Epithelial cell of proximal tubule (primary cell): ENCODE results near the gene FAN1. TPM values are rescaled to one million over a fixed set of nuclear protein-coding genes. Genes with fewer than 3 reads are reported as not detected.
A peak's percentile ranks its signal among the peaks of the same experiment; 100 is the strongest.

ENCODE experiments used
- DNase-seq: peaks from one replicate; pipeline ENCODE4 v3.0.0-alpha.2; 2011; ENCODE audit warnings: low read depth
- H3K4me3 ChIP-seq: 2 replicates; pipeline ENCODE4 v1.5.1; 2011; ENCODE audit warnings: low read depth, mild to moderate bottlenecking, low read length
- total RNA-seq: library from RNA; depleted of rRNA; stranded (reverse); fragments of >200 nt; gene quantifications from 2 replicates; pipeline ENCODE4 v1.2.3, GENCODE V29; 2015
- TF ChIP-seq, protein P1 (sequence below): conservative IDR thresholded peaks from 2 replicates; pipeline ENCODE4 v1.5.1; 2012; ENCODE audit warnings: low read depth, mild to moderate bottlenecking, low read length

Gene FAN1
- total RNA-seq, 1 donor from 2014 or later, result 9.1 TPM

DNA sequence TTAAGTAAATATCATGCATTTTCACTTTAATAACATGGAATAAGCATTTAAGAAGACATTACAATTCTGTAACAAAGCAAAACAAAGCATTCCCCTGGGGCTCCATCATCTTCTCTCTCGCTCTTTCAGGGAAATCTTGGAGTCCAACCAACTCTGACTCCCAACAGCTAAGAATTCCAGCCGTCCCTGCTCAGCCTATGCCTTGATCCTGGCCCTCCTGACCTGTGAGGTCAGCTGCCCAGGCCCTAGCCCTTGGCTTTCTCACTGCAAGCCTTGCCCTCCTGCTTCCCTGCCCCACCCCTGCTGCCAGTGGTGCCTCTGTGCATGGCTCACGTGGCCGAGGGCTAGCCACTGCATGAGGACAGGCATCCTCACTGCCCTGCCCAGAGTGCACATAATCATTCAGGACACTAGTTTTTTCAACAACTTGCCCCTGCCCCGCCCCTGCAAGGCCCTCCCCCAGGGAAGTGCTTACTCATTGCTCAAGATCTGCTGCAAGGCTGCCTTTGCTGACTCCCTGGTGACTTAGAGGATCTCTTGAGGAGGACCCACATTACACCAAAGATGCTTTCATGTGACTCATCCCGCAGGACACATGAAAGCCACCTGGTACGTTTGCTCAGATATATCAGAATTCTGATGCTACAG lies 50.1 kb downstream of the FAN1 start:
- no peak overlapping the region for H3K4me3 ChIP-seq
- TF ChIP-seq, protein P1, sequence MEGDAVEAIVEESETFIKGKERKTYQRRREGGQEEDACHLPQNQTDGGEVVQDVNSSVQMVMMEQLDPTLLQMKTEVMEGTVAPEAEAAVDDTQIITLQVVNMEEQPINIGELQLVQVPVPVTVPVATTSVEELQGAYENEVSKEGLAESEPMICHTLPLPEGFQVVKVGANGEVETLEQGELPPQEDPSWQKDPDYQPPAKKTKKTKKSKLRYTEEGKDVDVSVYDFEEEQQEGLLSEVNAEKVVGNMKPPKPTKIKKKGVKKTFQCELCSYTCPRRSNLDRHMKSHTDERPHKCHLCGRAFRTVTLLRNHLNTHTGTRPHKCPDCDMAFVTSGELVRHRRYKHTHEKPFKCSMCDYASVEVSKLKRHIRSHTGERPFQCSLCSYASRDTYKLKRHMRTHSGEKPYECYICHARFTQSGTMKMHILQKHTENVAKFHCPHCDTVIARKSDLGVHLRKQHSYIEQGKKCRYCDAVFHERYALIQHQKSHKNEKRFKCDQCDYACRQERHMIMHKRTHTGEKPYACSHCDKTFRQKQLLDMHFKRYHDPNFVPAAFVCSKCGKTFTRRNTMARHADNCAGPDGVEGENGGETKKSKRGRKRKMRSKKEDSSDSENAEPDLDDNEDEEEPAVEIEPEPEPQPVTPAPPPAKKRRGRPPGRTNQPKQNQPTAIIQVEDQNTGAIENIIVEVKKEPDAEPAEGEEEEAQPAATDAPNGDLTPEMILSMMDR, result no peak
- DNase-seq, result peak; percentile 18

DNA sequence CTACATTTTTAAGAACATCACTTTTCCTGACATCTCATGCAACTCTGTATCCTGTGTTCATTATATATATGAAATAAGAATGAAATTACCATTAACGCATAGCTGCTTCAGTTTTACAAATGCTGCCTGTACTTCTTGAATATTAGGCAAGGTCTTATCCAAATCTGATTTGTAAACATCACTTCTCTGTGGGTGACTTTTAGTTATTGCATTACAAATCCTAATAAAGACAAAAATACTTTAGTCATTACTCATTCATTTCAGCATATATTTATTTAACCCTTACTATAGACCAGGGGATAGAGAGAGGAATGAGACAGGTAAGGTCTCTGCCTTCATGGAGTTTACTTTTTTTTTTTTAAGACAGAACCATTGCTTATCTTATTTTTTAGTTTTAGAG lies 51.0 kb downstream of the FAN1 start:
- TF ChIP-seq, protein P1, result no peak
- H3K4me3 ChIP-seq, result no peak overlapping the region
- no peak for DNase-seq

DNA sequence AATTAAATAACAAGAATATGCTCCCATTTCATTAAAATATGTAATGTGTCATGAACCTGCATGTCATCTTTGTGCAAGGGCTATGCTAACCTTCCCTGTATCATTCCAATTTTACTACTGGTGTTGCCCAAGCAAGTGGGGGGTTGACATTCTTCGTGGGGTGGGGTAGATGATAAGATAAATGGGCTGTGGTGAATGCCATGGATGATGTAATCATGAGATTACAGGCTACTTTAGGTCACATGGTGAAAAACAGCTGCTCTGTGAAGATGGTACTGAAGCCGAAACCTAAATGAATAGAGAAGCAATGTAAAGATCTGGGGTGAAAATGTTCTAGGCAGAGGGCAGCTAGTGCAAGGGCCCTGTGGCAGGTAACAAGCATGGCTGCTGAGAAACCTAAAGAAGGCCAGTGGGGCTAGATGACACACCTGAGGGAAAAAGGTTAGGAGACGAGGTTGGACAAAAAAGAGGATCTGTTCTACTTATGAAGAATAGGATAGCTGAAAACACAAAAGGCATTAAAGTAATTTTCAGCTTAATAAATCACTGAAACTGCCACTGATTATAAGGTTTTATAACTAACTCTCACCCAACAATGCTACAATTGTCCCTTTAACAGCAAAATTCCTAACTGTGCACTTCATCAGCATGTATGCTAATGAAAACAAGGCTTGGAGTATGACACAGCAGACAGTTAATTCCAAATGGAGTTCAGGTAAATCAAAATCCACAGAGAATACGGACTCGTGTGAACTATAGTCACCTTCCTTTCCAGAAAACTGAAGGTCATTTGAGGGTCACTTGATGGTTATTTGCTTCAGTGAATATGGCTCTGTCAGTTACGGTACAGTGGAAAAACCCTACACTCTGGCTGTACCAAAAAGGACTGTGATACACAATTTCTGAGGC lies 52.8 kb downstream of the FAN1 start:
- TF ChIP-seq, protein P1, result no peak
- DNase-seq, result no peak
- H3K4me3 ChIP-seq, result no peak overlapping the region

DNA sequence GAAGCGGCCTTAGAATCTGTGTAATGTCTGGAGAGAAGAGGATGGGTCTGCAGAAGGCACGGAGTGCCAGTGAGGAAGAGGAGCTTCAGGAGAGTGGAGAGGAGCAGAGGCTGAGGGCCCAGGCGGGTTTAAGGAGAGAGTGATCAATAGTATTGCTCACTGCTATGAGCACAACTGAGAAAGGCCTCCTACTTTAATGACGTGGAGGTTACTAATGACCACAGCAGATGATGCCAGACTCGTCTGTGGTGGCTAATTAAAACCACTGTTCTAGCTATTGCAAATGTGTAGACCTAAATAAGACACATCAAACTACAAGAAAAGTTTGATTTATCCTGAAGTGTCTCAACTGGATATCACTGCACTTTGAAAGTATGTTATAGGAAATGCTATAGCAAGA lies 54.5 kb downstream of the FAN1 start:
- DNase-seq, result no peak
- H3K4me3 ChIP-seq, result no peak overlapping the region
- TF ChIP-seq, protein P1, result no peak

DNA sequence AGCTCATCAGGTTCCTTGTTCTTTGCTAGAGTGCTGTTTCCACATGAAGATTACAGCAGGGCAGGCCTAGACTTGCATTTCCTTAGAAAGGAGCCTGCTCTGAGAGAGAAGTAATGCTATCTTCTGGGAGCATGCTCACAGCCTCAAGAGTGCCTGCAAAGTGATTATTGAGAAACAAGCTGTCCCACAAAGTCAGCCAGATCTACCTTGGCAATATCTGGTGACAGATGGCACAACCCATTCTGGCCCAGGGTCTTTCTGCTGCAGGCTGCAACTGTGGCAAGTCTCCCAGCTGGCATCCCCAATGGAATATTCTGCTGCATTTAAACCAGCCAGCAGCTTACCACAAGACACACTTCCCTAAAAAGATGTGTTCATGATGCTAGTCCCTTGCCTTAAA lies 58.4 kb downstream of the FAN1 start:
- no peak for DNase-seq
- H3K4me3 ChIP-seq, result no peak overlapping the region
- TF ChIP-seq, protein P1, result no peak

DNA sequence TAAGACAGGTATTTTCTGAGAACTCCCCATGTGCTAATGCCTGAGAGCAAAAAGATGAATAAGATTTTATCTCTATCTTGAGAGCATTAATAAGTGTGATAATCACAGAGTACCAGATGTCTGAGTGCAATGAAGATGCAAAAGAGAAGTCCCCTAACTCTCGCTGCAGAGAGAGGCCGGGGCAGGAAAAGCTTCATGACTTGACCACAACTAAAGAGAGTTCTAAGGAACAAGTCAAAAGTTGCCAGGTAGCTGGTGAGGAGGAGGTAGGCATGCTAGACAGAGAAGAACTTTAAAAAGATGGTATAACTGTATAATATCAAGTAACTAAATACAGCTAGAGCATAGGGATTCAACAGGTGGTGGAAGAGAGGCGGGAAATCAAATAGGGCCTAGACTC lies 58.9 kb downstream of the FAN1 start:
- TF ChIP-seq, protein P1, result no peak
- no peak overlapping the region for H3K4me3 ChIP-seq
- no peak for DNase-seq
